Subcutaneous adipose tissue (tissue), 4 donors: ENCODE results near the gene CACNA2D2. TPM values are rescaled to one million over a fixed set of nuclear protein-coding genes. Genes with fewer than 3 reads are reported as not detected.

Source experiments
- total RNA-seq, 4 donors: library from RNA; depleted of rRNA; stranded (reverse); fragments of >200 nt; gene quantifications; one replicate each; pipeline ENCODE4 v1.1.0, GENCODE V29; 2016
- TF ChIP-seq, protein P1 (sequence below): fragments of 450-650 bp; IDR thresholded peaks from one replicate; pipeline ENCODE4 v1.5.1; 2016; ENCODE audit warnings: low read depth, mild to moderate bottlenecking, control low read depth, antibody characterized with exemption, moderate library complexity

CACNA2D2 gene
- total RNA-seq, 4 donors from 2014 or later, result 0.65 to 1.7 (median 0.66) TPM; not detected in 1

DNA sequence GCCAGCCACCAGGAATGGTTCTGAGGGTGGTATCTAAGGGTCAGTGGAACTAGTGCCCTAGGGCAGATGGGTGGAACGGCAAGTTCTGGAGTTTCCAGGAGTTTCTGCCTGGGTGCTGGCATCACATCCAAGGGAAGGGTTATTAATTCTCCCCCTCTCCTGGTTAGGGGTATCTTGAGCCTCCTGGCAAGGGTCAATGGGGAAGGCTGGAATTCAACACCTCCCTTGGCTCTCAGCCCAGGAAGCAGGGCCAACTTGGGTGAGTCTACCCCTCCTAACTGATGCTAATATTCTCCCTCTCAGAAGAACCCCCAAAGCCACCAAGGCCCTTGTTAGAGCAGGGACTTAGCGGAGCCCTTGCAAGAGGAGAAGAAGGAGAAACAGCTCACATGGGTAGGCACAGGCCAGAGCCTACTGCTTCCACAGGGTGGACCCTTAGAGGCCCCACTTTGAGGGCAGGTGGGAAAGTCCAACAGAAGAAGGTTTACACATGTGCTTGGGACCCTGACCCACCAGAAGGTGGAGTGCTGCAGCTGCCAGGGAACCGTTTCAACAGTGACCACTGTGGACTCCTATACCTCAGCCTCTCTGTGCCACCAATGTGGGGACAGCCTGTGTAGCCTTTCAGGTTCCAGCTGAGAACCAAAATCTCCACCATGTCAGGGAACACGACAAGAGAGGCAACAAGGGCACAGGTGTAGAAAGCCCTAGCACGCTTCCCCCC lies 147.4 kb downstream of the CACNA2D2 start:
- TF ChIP-seq, protein P1, sequence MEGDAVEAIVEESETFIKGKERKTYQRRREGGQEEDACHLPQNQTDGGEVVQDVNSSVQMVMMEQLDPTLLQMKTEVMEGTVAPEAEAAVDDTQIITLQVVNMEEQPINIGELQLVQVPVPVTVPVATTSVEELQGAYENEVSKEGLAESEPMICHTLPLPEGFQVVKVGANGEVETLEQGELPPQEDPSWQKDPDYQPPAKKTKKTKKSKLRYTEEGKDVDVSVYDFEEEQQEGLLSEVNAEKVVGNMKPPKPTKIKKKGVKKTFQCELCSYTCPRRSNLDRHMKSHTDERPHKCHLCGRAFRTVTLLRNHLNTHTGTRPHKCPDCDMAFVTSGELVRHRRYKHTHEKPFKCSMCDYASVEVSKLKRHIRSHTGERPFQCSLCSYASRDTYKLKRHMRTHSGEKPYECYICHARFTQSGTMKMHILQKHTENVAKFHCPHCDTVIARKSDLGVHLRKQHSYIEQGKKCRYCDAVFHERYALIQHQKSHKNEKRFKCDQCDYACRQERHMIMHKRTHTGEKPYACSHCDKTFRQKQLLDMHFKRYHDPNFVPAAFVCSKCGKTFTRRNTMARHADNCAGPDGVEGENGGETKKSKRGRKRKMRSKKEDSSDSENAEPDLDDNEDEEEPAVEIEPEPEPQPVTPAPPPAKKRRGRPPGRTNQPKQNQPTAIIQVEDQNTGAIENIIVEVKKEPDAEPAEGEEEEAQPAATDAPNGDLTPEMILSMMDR, result no peak

DNA sequence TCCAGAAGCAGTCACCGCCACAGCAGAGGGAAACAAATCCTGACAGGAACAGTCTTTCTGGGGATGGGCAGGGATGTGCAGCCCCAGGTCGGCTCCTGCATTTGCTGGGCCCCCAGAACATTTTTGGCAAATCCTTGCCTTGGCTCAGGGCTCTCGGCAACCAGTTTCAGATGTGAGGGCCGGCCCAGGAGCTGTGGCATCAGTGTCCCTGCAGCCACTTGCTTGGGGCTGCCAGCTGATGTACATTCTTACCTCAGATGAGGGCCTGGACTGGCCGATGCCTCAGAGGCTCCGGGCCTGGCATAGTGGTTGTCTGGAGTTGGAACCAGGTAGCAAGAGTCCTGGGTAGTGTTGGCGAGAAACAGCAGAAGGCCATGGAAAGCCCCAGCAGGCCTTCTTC lies 148.6 kb downstream of the CACNA2D2 start:
- TF ChIP-seq, protein P1, result no peak

DNA sequence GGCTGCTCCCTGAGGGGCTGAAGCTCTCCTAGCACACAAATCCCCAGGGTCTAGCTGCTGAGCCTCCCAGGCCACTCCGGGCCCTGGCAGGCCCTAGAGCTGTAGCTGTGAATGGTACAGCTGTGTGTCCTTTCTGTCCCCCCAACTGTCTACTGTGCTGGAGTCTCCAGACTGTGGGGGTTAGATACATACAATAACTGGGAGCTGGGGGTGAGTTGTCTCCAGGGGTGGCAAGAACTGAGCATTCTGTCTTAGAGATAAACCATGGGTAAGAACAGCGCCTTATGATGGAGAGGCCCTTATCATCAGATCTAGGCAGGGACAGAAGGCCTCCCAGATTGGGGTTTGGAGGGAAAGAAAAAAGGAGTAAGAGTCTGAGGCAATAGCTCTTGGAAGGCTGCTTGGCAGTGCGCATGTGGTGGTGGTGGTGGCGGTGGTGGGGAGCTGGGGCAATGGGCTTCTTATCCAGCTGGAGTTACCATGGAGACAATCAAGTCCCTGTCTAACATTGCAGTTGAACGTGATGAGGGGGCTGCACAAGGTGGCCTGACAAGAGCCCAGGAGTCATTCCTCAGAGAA lies 149.2 kb downstream of the CACNA2D2 start:
- TF ChIP-seq, protein P1, result no peak

DNA sequence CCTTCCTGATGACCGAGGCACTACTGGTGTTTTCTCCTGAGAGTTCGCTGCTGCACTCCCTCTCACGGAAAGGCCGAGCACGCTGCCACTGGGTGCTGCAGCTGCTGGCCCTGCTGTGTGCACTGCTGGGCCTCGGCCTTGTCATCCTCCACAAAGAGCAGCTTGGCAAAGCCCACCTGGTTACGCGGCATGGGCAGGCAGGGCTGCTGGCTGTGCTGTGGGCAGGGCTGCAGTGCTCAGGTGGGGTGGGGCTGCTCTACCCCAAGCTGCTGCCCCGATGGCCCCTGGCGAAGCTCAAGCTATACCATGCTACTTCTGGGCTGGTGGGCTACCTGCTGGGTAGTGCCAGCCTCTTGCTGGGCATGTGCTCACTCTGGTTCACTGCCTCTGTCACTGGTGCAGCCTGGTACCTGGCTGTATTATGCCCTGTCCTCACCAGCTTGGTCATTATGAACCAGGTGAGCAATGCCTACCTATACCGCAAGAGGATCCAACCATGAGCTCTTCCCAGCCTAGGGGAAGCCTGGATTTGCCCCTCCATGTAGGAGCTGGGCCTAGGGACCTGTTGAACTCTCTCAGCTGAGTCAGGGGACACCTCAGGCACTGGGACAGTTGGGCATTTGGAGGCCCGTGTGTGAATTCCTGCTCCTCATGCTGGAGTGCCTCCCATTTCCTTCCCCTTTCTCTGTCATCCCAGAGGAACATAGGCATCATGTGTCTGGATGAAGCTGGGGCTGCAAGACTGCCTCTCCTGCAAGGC lies 150.0 kb downstream of the CACNA2D2 start:
- TF ChIP-seq, protein P1, result no peak

DNA sequence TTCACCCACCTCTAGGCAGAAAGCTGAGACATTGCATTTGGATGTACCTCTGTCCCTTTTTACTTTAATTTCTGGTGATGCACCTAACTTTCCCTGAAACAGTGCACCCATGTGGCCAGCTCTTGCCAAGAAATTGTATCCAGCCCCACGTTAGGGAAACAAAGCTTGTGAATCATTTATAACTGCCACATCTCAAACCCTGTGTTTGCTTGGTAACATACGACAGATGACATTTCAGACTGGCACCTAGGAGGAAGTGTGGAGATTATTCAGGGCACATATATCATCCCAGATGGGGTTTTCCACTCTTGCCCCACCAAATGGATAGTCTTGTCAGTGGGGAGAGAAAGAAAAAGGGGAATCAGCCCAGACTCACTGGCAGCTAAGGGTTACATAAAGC lies 150.7 kb downstream of the CACNA2D2 start:
- TF ChIP-seq, protein P1, result no peak

DNA sequence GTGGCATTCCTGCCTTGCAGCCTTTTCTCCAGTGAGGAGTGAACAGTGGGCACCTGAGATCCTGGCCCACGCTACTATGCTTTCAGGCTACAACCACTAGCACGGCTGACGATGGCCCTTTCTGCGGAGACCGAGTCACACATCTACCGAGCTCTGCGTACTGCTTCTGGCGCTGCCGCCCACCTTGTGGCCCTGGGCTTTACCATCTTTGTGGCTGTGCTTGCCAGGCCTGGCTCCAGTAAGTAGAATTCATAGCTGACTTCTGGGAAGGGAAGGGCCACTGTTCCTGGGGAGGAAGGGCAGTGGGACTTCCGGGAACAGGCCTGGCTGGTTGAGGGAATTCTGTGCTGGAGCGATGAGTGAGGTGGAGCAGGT lies 152.1 kb downstream of the CACNA2D2 start:
- TF ChIP-seq, protein P1, result no peak

DNA sequence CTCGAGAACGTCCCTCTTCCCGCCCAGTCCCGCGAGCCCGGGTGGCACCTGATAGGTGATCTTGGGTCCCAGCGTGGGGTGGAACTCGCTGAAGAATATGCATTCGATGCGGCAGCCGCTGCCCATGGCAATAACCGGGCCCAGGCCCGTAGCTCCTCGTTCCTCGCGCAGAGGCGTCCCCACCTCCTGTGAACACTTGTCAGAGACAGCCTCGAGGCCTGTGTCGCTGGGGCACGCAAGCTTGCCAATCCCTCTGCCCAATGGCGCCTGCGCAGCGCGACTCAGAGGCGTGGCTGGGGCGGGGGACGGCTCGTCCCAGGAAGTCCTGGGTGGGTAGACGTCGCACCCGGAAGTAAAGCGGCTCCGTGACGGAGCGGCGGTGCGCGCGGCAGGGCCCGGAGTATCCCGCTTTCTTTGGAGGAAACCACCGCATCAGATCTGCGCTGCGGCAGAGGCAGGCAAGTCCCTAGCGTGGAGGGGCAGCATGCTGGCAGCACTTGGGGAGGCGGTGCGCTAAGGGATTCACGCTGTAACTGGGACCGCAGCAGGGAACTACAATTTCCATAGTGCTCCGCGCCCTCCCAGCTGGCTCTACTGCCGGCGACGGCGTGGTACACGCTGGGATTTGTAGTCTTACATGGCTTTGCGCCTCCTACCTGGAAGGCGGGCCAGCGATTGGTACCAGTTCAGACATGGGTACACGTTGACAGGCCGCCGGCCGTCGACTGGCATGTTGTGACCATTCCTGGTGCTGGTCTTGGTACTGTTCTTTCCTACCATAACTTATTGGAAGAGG lies 152.7 kb downstream of the CACNA2D2 start, which contains the start of the genes CYB561D2 and NPRL2:
Gene CYB561D2, plus strand, starts transcription at position 336 of the 796 bp plus-strand sequence. CDS start 572 bp downstream, outside the sequence.
Gene NPRL2, minus strand, starts transcription at position 249 of the 796 bp plus-strand sequence. Its CDS starts 123 bp downstream, at position 126.
- TF ChIP-seq, protein P1, result no peak
